ENCODE data around the gene EEPD1. TPM values are rescaled to one million over a fixed set of nuclear protein-coding genes. Genes with fewer than 3 reads are reported as not detected.

EEPD1 gene
- total and polyA plus RNA-seq, 12 donors, result 6.0 to 29.0 (median 9.4) TPM

- Histone ChIP-seq H3K36me3 (replicated peaks in 1 of 2) (no peaks in the 10 kb centered on the region), H3K27ac (no peak overlapping the region), H3K4me1 (replicated peaks in 1 of 2) (peaks cover 5 to 17% of the 10 kb centered on the region in 2 donors), H3K27me3 (no peaks in the 10 kb centered on the region), H3K9me3 (replicated peaks in 1 of 3) (no peaks in the 10 kb centered on the region), H3K4me3 (no peak overlapping the region)
- WGBS, 4 donors, result 65 to 86% (median 79%) methylated on average over 4 of the region's 4 CpGs
- TF ChIP-seq CTCF (IDR thresholded peaks at IDR 0.05) (no peak), POLR2A (IDR thresholded peaks at IDR 0.05) (no peak)
- no peak for DNase-seq
- intact Hi-C loops (cut with DNase I), result no loop called here
Observed at GRCh38 chr7:36176697-36177096, 23.6 kb downstream of the EEPD1 start.

- no peak for DNase-seq
- Histone ChIP-seq H3K27me3 (no peaks in the 10 kb centered on the region), H3K27ac (no peak overlapping the region), H3K4me3 (no peak overlapping the region), H3K9me3 (replicated peaks in 1 of 3) (no peaks in the 10 kb centered on the region), H3K4me1 (replicated peaks in 1 of 2) (peaks cover 10 to 20% of the 10 kb centered on the region in 2 donors), H3K36me3 (replicated peaks in 1 of 2) (no peaks in the 10 kb centered on the region)
- intact Hi-C loops (cut with DNase I), result no loop called here
- TF ChIP-seq POLR2A (IDR thresholded peaks at IDR 0.05) (no peak), CTCF (IDR thresholded peaks at IDR 0.05) (no peak)
- WGBS, 4 donors, result 77 to 98% (median 84%) methylated on average over 5 of the region's 5 CpGs
Observed at GRCh38 chr7:36180121-36180520, 27.1 kb downstream of the EEPD1 start.

- intact Hi-C loops (cut with DNase I), result no loop called here
- Histone ChIP-seq H3K4me1 (replicated peaks in 1 of 2) (peaks cover 10 to 20% of the 10 kb centered on the region in 2 donors), H3K27me3 (no peaks in the 10 kb centered on the region), H3K9me3 (replicated peaks in 1 of 3) (no peaks in the 10 kb centered on the region), H3K27ac (peak overlapping the region in 2 of 5 donors; percentile 46 to 56), H3K36me3 (replicated peaks in 1 of 2) (no peaks in the 10 kb centered on the region), H3K4me3 (no peak overlapping the region)
- TF ChIP-seq POLR2A (IDR thresholded peaks at IDR 0.05), result no peak
- TF ChIP-seq CTCF (IDR thresholded peaks at IDR 0.05), result no peak
- peak in 1 of 7 donors; percentile 32 for DNase-seq
- WGBS, 4 donors, result 61 to 67% (median 66%) methylated on average over 4 of the region's 4 CpGs
Observed at GRCh38 chr7:36181668-36182067, 28.6 kb downstream of the EEPD1 start.

GRCh38 chr7:36182854-36183604 is 30.0 kb downstream of the EEPD1 start:
- peaks cover 10 to 19% of the 10 kb centered on the region in 2 donors for H3K4me1 ChIP-seq (replicated peaks in 1 of 2)
- WGBS, 4 donors, result 69 to 75% (median 73%) methylated on average over 12 to 13 of the region's 13 CpGs
- intact Hi-C loops (cut with DNase I), result no loop called here

More at GRCh38 chr7:36182854-36183604, 30.0 kb downstream of the EEPD1 start:
- no peak for DNase-seq
- TF ChIP-seq POLR2A (IDR thresholded peaks at IDR 0.05) (no peak), CTCF (IDR thresholded peaks at IDR 0.05) (no peak)
- peak overlapping the region in 2 of 5 donors; percentile 20 to 36 for H3K27ac ChIP-seq
- no peaks in the 10 kb centered on the region for H3K27me3 ChIP-seq
- no peak overlapping the region for H3K4me3 ChIP-seq
- no peaks in the 10 kb centered on the region for H3K36me3 ChIP-seq (replicated peaks in 1 of 2)
- H3K9me3 ChIP-seq (replicated peaks in 1 of 3), result no peaks in the 10 kb centered on the region
